Dedifferentiated amniotic fluid mesenchymal stem cell (primary cell): ENCODE measurements around the gene PGLYRP1.
A peak's percentile ranks its signal among the peaks of the same experiment; 100 is the strongest.

ENCODE experiments used
- DNase-seq: peaks from one replicate; pipeline ENCODE4 v3.0.0-alpha.2; 2016; ENCODE audit errors: extremely low spot score

The PGLYRP1 gene

DNA sequence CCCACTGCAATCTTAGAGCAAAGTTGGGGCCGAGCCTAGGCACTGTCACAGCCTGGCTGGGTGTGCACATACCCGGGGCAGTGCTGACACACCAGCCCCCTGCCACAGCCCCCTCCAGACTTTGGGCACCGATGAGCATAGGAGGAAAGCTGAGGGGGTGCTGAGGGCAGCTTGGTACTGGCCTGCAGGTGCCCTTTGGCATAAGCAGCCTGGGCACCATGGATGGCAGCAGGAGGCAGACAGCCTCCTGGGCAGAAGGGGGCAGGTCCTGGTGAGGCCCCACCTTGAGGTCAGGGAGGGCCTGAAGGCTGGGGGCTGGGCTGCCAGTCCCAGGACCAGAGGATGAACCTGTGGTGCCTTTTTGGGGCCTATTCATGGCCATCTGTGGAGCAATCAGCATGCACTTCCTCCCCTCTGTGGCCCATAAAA, 9.8 kb upstream of the PGLYRP1 start:
- DNase-seq = no peak

DNA sequence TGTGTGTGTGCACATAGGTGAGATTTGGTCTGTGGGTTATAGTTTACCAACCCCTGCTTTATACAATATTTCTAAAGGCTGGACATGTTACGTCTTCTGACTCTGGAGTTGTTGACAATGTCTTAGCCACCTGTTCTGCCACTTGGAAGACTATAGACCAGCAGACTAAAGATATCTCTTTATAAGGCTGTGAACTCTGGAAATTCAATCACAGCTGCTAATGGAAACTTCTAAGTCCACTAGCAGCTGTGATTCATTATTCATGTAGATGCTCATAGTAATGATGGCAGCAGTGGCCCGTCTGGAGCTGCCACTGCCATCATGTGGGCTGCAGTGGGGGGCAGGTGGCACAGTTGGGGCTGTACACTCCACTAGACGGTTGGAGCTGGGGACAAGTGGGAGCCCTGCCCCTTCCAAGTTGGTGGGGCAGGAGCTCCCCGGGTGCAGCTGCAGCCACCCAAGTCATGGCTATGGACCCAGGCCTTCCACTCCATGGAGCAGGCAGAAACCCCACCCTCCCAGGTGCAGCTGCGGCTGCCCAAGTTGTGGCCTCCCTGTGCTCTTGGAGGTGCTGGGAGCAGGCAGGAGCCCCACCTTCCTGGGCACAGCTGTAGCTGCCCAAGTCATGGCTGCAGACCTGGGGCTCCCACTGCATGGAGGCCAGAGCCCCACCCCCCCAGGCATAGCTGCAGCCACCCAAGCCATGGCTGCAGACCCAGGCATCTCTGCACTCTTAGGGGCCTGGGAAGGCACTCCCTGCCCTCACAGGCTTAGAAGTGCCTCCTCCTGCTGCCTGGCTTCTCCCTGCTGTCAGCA, 9.1 kb upstream of the PGLYRP1 start:
- no peak for DNase-seq

DNA sequence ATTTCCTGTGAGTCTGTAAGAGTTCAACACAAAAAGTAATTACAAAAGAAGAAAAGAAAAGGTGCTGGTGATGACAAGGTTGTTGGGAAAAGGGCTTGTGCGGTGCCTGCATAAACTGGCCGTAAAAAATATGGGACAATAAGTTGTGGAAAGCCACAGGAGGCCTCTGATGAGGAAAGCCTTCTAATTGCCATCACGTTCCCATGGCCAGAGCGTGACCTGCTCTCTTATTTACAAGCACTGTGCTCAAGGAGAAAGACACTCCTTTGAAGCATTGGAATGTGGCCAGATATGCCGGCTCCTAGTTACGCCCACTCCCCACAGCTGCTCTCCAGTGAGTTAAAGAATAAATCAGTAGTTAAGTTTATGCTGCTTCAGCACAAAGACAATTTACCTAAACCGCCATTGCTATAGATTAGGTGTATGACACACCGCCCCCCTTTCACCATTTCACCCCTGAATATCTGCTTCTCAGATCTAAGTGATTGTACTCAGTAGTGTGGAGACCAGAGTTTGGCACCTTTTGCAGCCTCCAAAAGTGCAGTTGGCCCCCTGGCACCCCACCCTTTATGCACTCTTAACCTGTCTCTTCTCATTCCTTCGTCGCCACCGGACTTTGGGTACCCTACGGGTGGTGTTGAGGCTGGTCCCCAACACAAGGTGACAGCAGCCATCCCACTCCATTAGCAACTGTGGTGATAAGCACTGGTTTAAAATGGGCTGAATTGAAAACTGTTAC, 8.1 kb upstream of the PGLYRP1 start:
- no peak for DNase-seq

DNA sequence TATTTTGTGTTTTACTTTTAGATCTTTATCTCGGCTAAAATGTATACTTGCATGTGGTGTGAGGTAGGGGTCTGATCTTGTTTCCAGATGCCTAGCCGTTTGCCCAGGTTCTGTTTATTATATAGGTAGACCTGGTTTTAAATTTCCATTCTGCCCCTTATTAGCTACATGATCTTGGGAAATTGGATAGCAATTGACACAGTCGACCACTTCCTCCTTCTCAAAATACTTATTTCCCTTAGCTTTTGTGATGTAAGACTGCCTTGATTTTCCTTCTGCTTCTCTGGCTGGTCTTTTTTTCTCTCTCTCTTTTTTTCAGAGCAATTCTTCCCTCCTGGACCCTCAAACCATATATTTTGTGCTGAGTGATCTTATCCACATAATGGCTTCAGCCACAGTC, 3.0 kb upstream of the PGLYRP1 start:
- DNase-seq = no peak

- no peak for DNase-seq
These were observed 492 bp upstream of the PGLYRP1 start for GRCh38 chr19:46023311-46023779.

GRCh38 chr19:46022061-46022430, 807 bp downstream of the PGLYRP1 start:
- DNase-seq = no peak

GRCh38 chr19:46021531-46022041, 1.3 kb downstream of the PGLYRP1 start:
- no peak for DNase-seq

- DNase-seq = no peak
These were observed 2.1 kb downstream of the PGLYRP1 start for GRCh38 chr19:46020819-46021125.

DNA sequence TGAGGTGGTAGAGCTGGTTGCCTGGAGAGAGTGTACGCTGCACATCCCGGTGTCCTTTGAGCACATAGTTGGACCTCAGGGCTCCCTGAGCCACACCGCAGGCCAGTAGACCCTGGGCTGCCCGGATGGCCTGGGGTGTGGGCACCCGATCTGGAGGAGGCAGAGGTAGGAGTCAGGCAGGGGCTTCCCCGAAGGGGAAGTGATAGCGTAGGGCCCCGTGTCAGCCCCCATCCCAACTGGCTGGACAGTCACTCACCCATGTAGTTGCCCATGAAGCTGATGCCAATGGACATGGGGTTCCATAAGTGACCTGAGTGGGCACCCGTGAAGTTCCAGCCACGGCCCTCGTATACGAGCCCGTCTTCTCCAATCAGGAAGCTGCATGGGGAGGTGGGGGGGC, 3.6 kb downstream of the PGLYRP1 start:
- DNase-seq = no peak

DNA sequence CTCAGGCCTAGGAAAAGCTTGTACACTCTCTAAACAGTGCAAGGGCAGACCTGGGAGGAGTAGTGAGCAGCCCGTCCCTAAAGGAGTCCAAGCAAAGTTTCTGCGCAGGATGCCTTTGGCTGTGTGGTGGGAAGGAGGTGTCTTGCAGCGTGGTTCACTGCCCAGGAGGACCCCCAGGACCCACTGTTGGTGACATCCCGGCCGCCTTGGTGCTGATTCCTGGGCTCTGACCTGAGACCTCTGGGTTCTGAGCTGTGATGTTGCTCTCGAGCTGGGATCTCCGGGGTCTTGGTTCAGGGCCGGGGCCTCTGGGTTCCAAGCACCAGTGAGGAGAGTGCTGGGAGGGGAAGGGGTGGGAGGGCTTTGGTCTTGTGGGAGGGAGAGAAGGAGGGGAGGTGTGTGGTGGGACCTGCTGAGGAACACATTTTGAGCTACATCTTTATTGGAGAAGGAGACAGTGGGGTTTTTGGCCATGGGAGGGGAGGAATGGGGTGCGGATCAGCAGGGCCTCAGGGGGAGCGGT, 4.1 kb downstream of the PGLYRP1 start:
- DNase-seq = no peak

DNA sequence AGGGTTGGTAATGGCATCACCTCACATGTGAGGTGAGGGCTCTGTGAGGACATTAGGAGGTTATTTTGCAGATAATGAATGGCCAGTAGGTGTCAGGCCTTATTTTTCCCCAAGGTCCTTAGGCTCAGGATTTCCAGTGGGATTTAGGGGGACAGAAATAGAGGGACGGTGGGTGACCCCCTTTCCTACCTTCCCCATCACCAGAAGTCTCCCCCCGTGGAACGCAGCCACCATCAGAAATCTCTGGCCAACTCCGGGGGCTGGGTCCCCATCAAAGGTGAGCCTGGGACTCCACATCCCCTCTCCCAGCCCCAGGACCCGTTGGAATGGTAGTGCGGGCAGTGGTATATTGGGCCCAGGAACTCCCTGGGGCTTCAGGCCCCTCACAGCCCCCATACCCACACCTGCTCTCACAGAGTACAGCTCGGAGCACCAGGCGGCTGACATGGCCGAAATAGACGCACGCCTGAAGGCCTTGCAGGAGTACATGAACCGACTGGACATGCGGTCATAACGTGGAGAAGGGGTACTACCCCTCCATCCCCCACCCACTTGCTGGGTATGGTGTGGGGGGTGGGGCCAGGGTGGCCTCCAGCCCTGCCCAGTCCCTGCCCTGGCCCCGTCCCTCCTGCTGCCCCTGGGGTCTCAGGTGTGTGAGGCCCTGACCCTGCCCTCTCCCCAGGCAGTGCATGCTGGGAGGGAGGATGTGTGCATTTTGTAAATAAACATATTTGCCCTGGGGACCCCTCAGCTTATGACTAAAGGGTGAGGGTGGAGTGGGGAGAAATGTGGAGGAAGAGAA, 4.8 kb downstream of the PGLYRP1 start:
- DNase-seq = no peak

DNA sequence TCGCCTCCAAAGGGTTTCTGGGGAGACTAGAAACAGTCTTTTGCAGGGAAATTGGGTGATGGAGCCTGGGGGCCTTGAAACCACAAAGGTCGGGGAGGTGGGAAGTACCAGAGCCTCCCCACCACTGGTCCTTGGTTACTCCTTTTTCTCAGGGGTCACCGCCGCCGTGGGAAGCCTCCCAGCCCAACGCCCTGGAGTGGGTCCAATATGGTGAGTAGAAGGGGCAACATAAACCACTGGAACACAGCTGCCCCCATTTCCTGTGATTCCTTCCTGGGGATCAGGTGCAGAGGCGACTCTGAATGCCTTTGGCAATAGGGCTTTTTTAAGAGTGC, 5.8 kb downstream of the PGLYRP1 start:
- no peak for DNase-seq

GRCh38 chr19:46016426-46017094, 6.3 kb downstream of the PGLYRP1 start:
- DNase-seq = peak; percentile 62

- DNase-seq = no peak
These were observed 7.0 kb downstream of the PGLYRP1 start for GRCh38 chr19:46015687-46016425.

DNA sequence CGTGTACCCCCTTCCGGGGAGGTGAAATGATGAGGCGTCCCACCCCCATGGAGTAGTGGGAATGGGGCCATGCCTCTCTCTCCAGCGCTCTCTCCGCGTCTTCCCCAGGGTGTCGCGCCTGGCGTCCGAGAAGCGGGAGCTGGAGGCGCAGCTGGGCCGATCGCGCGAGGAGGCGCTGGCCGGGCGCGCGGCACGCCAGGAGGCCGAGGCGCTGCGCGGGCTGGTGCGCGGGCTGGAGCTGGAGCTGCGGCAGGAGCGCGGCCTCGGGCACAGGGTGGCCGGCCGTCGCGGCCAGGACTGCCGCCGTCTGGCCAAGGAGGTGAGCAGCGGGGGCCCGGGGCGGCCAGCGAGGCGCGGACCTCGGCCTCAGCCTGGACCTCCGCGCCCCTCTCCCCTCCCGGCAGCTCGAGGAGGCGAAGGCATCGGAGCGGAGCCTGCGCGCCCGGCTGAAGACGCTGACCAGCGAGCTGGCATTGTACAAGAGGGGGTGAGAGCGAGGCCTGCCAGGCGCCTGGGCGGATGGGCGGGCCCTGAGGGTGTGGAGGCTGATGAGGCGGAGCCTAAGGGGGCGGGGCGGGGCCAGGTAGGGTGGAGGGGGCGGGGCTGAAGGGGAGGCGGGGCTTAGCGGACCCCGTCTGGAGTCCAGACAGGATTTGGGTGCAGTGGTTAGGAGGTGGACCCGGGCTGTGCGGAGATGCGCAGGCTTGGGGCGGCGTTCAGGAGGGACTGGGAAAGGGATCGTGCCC, 7.7 kb downstream of the PGLYRP1 start:
- DNase-seq = no peak

- DNase-seq = no peak
These were observed 8.3 kb downstream of the PGLYRP1 start for GRCh38 chr19:46014534-46014933.

- peak; percentile 38 for DNase-seq
These were observed 13.0 kb downstream of the PGLYRP1 start for GRCh38 chr19:46009530-46010510.

- DNase-seq = no peak
These were observed 16.4 kb downstream of the PGLYRP1 start for GRCh38 chr19:46006411-46006810.

GRCh38 chr19:46002678-46003275, 20.1 kb downstream of the PGLYRP1 start:
- DNase-seq = no peak
